RWPE2 (cell line): ENCODE results near the gene PDLIM1.
A peak's percentile ranks its signal among the peaks of the same experiment; 100 is the strongest.

Experiments used
- ATAC-seq: fragments of 200-7000 bp; cut with Tn5 transposase; 3 replicates; pipeline ENCODE4 v1.9.1; 2021; ENCODE audit warnings: low read depth
- DNase-seq: peaks from one replicate; pipeline ENCODE4 v3.0.0-alpha.2; 2020; ENCODE audit warnings: low spot score
- H3K27ac ChIP-seq: fragments of 450-650 bp; 2 replicates; pipeline ENCODE4 v1.5.1; 2017; ENCODE audit warnings: mild to moderate bottlenecking; ENCODE audit not compliant: poor library complexity, severe bottlenecking
- H3K27me3 ChIP-seq: fragments of 250-450 bp; sonication (Bioruptor Pico); 2 replicates; pipeline ENCODE4 v1.5.1; 2021; ENCODE audit warnings: mild to moderate bottlenecking, moderate library complexity; ENCODE audit not compliant: insufficient read depth, poor library complexity, severe bottlenecking
- H3K36me3 ChIP-seq: fragments of 250-450 bp; sonication (Bioruptor Pico); 2 replicates; pipeline ENCODE4 v1.5.1; 2020; ENCODE audit warnings: low read depth, mild to moderate bottlenecking, moderate library complexity
- H3K4me1 ChIP-seq: fragments of 250-450 bp; sonication (Bioruptor Pico); 2 replicates; pipeline ENCODE4 v1.5.1; 2021; ENCODE audit warnings: mild to moderate bottlenecking, moderate library complexity; ENCODE audit not compliant: insufficient read depth, poor library complexity, severe bottlenecking
- H3K4me3 ChIP-seq: fragments of 250-450 bp; sonication (Bioruptor Pico); 2 replicates; pipeline ENCODE4 v1.5.1; 2021; ENCODE audit warnings: mild to moderate bottlenecking, moderate library complexity; ENCODE audit not compliant: severe bottlenecking
- H3K9me3 ChIP-seq: fragments of 250-450 bp; sonication (Bioruptor Pico); 2 replicates; pipeline ENCODE4 v1.5.1; 2021; ENCODE audit warnings: mild to moderate bottlenecking, moderate library complexity; ENCODE audit not compliant: severe bottlenecking
- TF ChIP-seq, protein P1 (sequence below): fragments of 450-650 bp; IDR thresholded peaks from one replicate; pipeline ENCODE4 v1.5.1; 2017; ENCODE audit warnings: mild to moderate bottlenecking, moderate library complexity; ENCODE audit not compliant: poor library complexity, severe bottlenecking

The PDLIM1 gene

GRCh38 chr10:95331596-95332130, 40.9 kb upstream of the PDLIM1 start:
- Histone ChIP-seq H3K27me3 (no peaks in the 10 kb centered on the region), H3K27ac (no peak overlapping the region), H3K9me3 (no peaks in the 10 kb centered on the region), H3K36me3 (no peaks in the 10 kb centered on the region), H3K4me3 (no peak overlapping the region), H3K4me1 (peaks cover 25% of the 10 kb centered on the region)
- ATAC-seq (no peak), DNase-seq (no peak)
- TF ChIP-seq, protein P1, sequence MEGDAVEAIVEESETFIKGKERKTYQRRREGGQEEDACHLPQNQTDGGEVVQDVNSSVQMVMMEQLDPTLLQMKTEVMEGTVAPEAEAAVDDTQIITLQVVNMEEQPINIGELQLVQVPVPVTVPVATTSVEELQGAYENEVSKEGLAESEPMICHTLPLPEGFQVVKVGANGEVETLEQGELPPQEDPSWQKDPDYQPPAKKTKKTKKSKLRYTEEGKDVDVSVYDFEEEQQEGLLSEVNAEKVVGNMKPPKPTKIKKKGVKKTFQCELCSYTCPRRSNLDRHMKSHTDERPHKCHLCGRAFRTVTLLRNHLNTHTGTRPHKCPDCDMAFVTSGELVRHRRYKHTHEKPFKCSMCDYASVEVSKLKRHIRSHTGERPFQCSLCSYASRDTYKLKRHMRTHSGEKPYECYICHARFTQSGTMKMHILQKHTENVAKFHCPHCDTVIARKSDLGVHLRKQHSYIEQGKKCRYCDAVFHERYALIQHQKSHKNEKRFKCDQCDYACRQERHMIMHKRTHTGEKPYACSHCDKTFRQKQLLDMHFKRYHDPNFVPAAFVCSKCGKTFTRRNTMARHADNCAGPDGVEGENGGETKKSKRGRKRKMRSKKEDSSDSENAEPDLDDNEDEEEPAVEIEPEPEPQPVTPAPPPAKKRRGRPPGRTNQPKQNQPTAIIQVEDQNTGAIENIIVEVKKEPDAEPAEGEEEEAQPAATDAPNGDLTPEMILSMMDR, result no peak

DNA sequence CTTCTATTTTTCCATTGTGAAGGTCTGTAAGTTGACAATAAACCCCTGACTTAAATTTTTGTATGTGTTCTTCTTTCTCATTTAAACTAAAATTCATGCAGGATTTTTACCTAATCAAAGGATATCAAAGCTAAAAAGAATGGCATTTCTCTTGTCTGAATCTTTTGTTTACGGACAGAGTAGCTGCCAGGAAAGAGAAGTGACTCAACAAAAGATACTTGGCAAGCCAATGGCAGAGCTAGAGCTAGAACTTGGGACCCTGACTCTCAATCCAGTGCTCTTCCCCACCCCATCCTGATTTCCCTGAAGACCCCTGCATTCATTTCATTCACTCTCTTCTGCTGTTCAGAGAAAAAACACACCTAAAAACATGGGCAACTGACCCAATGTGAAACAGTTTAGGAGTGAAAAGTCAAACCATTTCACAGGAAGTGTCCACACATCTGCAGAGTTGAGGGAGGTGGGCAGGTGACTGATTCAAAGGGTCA, 40.2 kb upstream of the PDLIM1 start:
- Histone ChIP-seq H3K27ac (no peak overlapping the region), H3K9me3 (no peaks in the 10 kb centered on the region), H3K27me3 (no peaks in the 10 kb centered on the region), H3K36me3 (no peaks in the 10 kb centered on the region), H3K4me1 (peaks cover 25% of the 10 kb centered on the region), H3K4me3 (no peak overlapping the region)
- DNase-seq (no peak), ATAC-seq (no peak)
- TF ChIP-seq, protein P1, result no peak

GRCh38 chr10:95329296-95329695, 38.5 kb upstream of the PDLIM1 start:
- TF ChIP-seq, protein P1, result no peak
- ATAC-seq, result no peak
- no peaks in the 10 kb centered on the region for H3K9me3 ChIP-seq
- no peak for DNase-seq
- no peaks in the 10 kb centered on the region for H3K27me3 ChIP-seq
- peaks cover 13% of the 10 kb centered on the region for H3K4me1 ChIP-seq
- no peak overlapping the region for H3K4me3 ChIP-seq
- H3K27ac ChIP-seq, result no peak overlapping the region
- H3K36me3 ChIP-seq, result no peaks in the 10 kb centered on the region

- peaks cover 10% of the 10 kb centered on the region for H3K4me1 ChIP-seq
- H3K36me3 ChIP-seq, result no peaks in the 10 kb centered on the region
- H3K4me3 ChIP-seq, result no peak overlapping the region
- no peak overlapping the region for H3K27ac ChIP-seq
- DNase-seq (no peak), ATAC-seq (no peak)
- no peaks in the 10 kb centered on the region for H3K9me3 ChIP-seq
- no peaks in the 10 kb centered on the region for H3K27me3 ChIP-seq
- TF ChIP-seq, protein P1, result no peak
Measured at GRCh38 chr10:95328013-95328412, 37.2 kb upstream of the PDLIM1 start.

DNA sequence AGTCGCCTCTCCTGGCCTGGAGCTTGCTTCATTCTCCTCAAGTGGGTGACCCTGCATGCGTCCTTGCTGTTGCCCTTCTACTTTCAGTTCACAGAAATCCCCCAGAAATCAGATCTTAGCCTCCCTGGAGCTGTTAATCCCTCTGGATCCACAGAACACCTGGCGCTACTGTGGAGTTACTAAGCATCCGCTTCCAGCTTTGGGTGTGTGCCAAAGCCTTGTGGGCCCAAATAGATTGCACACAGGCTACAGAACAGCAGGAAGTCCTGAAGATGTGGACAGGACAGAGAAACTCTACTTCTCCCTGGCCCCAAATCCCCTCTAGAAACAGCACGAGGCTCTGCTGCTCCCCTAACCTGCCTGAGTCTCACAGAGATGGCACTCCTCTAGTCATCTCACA, 36.6 kb upstream of the PDLIM1 start:
- no peak for DNase-seq
- H3K36me3 ChIP-seq, result no peaks in the 10 kb centered on the region
- H3K27ac ChIP-seq, result no peak overlapping the region
- H3K4me3 ChIP-seq, result no peak overlapping the region
- H3K9me3 ChIP-seq, result no peaks in the 10 kb centered on the region
- peaks cover 10% of the 10 kb centered on the region for H3K4me1 ChIP-seq
- peak; percentile 92 for ATAC-seq
- TF ChIP-seq, protein P1, result no peak
- H3K27me3 ChIP-seq, result no peaks in the 10 kb centered on the region
